ENCODE data around the gene DMBT1.

- no peak for TF ChIP-seq CTCF (IDR thresholded peaks at IDR 0.05)
- no peak for TF ChIP-seq POLR2A (IDR thresholded peaks at IDR 0.05)
- no peak for TF ChIP-seq POLR2AphosphoS5 (IDR thresholded peaks at IDR 0.05)
These were observed 39.5 kb upstream of the DMBT1 start for GRCh38 chr10:122521011-122521410.
